HepG2 (cell line): ENCODE results near the gene RBM23. TPM values are rescaled to one million over a fixed set of nuclear protein-coding genes. Genes with fewer than 3 reads are reported as not detected.

ENCODE experiments used
- ARID2 ChIP-seq: sonication (generic); formaldehyde crosslinking; IDR thresholded peaks from 2 replicates; pipeline ENCODE4 v1.8.1; 2022; ENCODE audit warnings: mild to moderate bottlenecking, missing genetic modification reagents, borderline replicate concordance
- ATF5 ChIP-seq: sonication (generic); formaldehyde crosslinking; IDR thresholded peaks from 2 replicates; pipeline ENCODE4 v1.4.0; 2020; ENCODE audit warnings: mild to moderate bottlenecking, low read depth, missing genetic modification reagents
- CBX2 ChIP-seq, 2 experiments: fragments of 200-600 bp in 1 of 2; sonication (generic); formaldehyde crosslinking in 1 of 2; IDR thresholded peaks; 2 replicates each; pipeline versions ENCODE4 v1.7.0 to v1.8.1; 2018 to 2022; ENCODE audit warnings: low read depth in 2 of 2, low read length in 1 of 2, mild to moderate bottlenecking in 1 of 2, missing genetic modification reagents in 1 of 2
- FOXP4 ChIP-seq: sonication (generic); formaldehyde crosslinking; IDR thresholded peaks from 2 replicates; pipeline ENCODE4 v1.4.0; 2020; ENCODE audit warnings: missing genetic modification reagents
- HNF1B ChIP-seq: sonication (generic); formaldehyde crosslinking; IDR thresholded peaks from 2 replicates; pipeline ENCODE4 v1.5.1; 2020; ENCODE audit warnings: mild to moderate bottlenecking, moderate library complexity, missing genetic modification reagents
- KLF9 ChIP-seq: IDR thresholded peaks from 2 replicates; pipeline ENCODE4 v1.6.1; 2016; ENCODE audit warnings: low read depth
- MAX ChIP-seq: IDR thresholded peaks from 2 replicates; pipeline ENCODE4 v1.6.1; 2012; ENCODE audit warnings: inconsistent platforms
- MEIS1 ChIP-seq: sonication (generic); formaldehyde crosslinking; IDR thresholded peaks from 2 replicates; pipeline ENCODE4 v1.9.0; 2021; ENCODE audit warnings: mild to moderate bottlenecking, missing genetic modification reagents, moderate library complexity, borderline replicate concordance
- MIER2 ChIP-seq: IDR thresholded peaks from 2 replicates; pipeline ENCODE4 v1.6.1; 2016; ENCODE audit warnings: missing biosample characterization, missing genetic modification reagents
- RERE ChIP-seq: IDR thresholded peaks from 2 replicates; pipeline ENCODE4 v1.6.1; 2016; ENCODE audit warnings: low read depth, missing genetic modification reagents, missing compliant biosample characterization
- ZNF382 ChIP-seq: sonication (generic); formaldehyde crosslinking; IDR thresholded peaks from 2 replicates; pipeline ENCODE4 v1.5.0; 2020; ENCODE audit warnings: missing genetic modification reagents, mild to moderate bottlenecking, borderline replicate concordance
- ZNF558 ChIP-seq: sonication (generic); formaldehyde crosslinking; IDR thresholded peaks from 2 replicates; pipeline ENCODE4 v1.9.0; 2022; ENCODE audit warnings: mild to moderate bottlenecking, missing genetic modification reagents, borderline replicate concordance
- ZNF770 ChIP-seq: sonication (generic); formaldehyde crosslinking; IDR thresholded peaks from 2 replicates; pipeline ENCODE4 v1.5.0; 2020; ENCODE audit warnings: mild to moderate bottlenecking, missing genetic modification reagents
- ZNF800 ChIP-seq: sonication (generic); formaldehyde crosslinking; IDR thresholded peaks from 2 replicates; pipeline ENCODE4 v1.4.0; 2020; ENCODE audit warnings: missing genetic modification reagents
- polyA plus RNA-seq, 8 experiments: library from polyadenylated mRNA; depleted of rRNA in 3 of 8; stranded (reverse) in 7 of 8; unstranded in 1 of 8; fragments of >200 nt; fragmentation: Illumina TruSeq in 4 of 8; extraction: Trizol in 4 of 8; gene quantifications; 2 replicates each; pipeline versions ENCODE4 v1.2.1 to v1.2.3, GENCODE V29; 2011 to 2016; ENCODE audit warnings: low read depth in 4 of 8, missing spikeins in 1 of 8, mixed read lengths in 1 of 8; ENCODE audit not compliant: insufficient read depth in 1 of 8
- total RNA-seq, 5 experiments: library from RNA; depleted of rRNA; stranded (reverse); fragments of >200 nt; fragmentation: Illumina TruSeq; extraction: Trizol; gene quantifications; 2 replicates each; pipeline ENCODE4 v1.2.3, GENCODE V29; 2016; ENCODE audit warnings: low read depth in 1 of 5

Gene RBM23
- total and polyA plus RNA-seq, 2 of the 13 experiments (the other 11 are each of a cell fraction or from before 2014, with no cell fraction given), result 1.5 to 2.1 TPM

- TF ChIP-seq RERE (CRISPR knock-in tag), result no peak
- no peak for TF ChIP-seq FOXP4 (CRISPR knock-in tag)
- no peak for TF ChIP-seq MEIS1
- TF ChIP-seq CBX2 (IDR thresholded peaks at IDR 0.05; ENCODE audit: low read depth, low read length), result no peak
- no peak for TF ChIP-seq CBX2 (CRISPR knock-in tag; IDR thresholded peaks at IDR 0.05; ENCODE audit: low read depth)
- no peak for TF ChIP-seq ATF5 (CRISPR knock-in tag)
- TF ChIP-seq ZNF558 (CRISPR knock-in tag), result no peak
- TF ChIP-seq ZNF800 (CRISPR knock-in tag), result no peak
- TF ChIP-seq MIER2 (CRISPR knock-in tag), result no peak
- TF ChIP-seq ARID2 (CRISPR knock-in tag), result peak; percentile 4; the same call in 1 of the 2 replicates
- TF ChIP-seq MAX, result no peak
- TF ChIP-seq ZNF382, result no peak
- no peak for TF ChIP-seq ZNF770 (CRISPR knock-in tag)
- no peak for TF ChIP-seq HNF1B
- no peak; the same call in 1 of the 2 replicates for TF ChIP-seq KLF9
Measured at GRCh38 chr14:22870811-22871223, 48.1 kb downstream of the RBM23 start (continued).
